Limb (tissue), 2 donors: ENCODE measurements around the gene ATXN7L1.
A peak's percentile ranks its signal among the peaks of the same experiment; 100 is the strongest.
"Not testable (repeated sequence)": the region's sequence is repeated elsewhere in the genome, so short reads cannot be mapped to it uniquely, and the experiment has no call there.

Experiments
- DNase-seq, 2 donors: peaks; one replicate each; pipeline ENCODE4 v3.0.0-alpha.2; 2016; ENCODE audit errors: extremely low spot score in 2 of 2

Gene ATXN7L1

DNA sequence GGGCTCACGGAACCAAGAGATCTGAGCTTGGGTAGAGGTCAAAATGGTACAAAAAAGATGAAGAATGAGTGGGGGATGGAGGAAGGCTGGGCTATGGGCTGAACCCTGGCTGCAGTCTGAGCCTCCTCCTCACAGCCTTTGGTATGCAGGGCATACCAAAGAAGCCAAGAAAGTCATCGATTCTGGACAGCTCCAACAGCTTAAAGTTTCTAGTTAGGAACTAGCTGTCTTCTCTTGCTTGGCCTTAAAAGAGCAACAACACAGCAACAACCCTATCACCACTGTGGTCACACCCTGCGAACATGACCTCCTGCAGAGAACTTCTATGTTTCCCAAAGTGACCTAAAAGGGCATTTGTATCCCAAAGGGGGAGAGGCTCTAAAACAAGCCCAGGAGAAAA is 169.0 kb downstream of the ATXN7L1 start:
- DNase-seq = no peak

DNA sequence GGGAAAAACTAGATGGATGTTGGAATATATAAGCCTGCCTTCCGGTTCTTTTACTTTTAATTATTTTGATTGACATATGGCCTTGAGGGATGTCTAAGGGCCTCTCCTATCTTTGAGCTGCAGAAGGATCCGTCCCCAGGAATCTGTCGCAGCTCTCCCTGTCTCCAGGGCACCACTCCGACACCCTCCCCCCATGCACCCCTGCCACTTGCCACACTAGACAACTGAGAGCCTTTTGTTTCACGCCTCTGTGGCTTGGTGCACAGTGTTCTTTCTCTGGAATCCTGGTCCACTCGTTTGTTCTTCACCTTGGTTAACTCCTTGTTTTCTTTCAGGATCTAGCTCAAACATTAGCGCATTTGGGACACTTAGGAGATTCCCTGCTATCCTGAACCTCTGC is 171.0 kb downstream of the ATXN7L1 start:
- no peak for DNase-seq

DNA sequence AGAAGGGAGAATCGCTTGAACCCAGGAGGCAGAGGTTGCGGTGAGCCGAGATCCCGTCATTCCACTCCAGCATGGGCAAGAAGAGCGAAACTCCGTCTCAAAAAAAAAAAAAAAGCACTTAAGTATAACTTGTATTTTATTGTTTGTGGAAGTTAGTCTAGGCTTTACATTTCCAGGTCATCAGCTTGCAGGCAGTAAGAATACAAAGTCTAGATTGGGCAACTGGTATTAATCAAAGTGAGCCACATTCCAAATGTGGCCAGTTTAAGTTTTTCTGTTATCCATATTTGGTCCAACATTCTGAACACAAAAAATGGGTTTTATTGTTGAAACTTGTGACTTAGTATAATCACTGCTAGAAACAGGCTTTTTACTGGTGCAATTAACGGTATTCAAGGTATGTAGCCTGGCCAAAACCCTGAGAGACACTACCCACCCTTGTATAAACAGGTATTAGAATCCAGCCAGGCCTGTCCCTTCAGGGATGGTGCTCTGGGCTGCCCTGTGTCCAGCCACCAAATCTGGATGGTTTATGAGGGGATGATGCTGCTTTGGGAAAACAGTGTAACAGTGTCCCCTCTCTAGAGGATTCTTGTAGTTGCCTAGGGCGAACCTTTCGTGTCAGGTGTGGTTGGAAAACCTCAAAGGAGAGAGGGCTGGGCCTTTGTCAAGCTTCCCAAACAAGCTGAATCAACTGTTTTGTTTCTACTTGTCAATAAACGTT is 173.0 kb downstream of the ATXN7L1 start:
- DNase-seq = no peak

DNA sequence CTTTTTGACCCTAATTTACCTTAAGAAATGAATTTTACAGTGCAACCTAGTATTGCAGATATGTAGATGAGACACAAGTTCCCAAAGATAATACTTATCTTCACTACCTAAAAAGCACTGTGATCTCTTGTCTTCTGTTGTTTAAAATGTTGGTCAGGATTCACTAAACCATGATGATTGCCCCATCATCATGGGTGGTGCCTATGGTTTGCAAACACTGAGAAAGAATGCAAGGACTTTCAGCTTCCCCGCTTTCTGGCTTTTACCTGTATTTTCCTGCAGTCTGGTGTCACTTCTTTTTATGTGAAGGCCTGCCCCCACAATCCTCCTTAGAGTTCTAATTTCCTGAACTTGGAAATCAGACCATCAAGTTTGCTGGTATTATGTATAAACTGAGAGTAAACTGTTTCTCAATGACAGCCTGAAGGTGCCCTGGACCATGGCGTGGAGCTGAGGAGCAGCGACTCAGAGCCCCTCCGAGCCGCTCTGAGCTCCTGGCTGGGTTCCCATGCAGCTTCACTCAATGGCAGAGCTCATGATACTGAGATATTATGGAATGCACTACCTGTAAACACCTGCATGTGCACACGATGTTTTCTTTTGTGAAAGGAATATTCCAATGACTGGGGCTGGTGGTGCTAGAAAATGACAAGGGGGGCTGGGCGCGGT is 176.7 kb downstream of the ATXN7L1 start:
- no peak for DNase-seq

DNA sequence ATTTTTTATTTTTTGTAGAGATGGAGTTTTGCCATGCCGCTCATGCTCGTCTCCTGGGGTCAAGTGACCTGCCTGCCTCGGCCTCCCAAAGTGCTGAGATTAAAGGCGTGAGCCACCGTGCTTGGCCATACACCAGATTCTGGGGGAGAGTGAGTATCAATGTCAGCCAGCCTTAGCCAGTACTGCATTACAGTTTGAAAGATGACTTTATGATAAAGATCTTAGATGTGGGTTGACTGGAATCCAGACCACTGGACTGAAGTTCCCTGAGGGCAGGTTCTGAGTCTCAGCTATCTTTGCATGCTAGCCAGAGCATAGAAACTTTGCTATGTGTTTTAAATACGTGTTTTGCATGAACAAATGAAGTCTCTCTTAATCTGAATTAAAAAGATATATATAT is 177.9 kb downstream of the ATXN7L1 start:
- DNase-seq = no peak

DNA sequence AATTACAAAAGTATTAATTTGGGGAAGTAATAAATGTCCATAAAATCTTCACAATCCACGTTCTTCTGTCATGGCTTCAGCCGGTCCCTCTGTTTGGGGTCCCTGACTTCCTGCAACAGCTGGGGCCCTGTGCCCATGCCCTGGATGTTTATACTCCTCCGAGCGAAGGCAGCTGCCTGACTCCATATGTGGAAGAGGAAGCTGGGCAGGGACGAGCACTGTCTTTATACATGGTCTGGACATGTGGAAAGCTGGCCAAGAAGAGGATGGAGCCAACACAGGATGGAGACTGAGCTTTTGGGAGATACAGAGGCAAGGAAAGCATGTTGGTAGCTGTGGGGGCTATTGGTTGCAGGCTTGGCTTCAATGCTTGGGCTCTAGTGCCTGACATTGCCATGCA is 178.6 kb downstream of the ATXN7L1 start:
- no peak for DNase-seq

DNA sequence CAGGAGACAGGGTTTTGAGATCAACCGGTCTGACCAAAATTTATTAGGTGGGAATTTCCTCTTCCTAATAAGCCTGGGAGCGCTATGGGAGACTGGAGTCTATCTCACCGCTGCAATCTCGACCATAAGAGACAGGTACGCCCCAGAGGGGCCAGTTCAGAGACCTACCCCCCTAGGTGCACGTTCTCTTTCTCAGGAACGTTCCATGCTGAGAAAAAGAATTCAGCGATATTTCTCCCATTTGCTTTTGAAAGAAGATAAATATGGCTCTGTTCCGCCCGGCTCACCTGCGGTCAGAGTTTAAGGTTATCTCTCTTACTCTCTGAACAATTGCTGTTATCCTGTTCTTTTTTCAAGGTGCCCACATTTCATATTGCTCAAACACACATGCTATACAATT is 179.2 kb downstream of the ATXN7L1 start:
- not testable (repeated sequence) for DNase-seq

DNA sequence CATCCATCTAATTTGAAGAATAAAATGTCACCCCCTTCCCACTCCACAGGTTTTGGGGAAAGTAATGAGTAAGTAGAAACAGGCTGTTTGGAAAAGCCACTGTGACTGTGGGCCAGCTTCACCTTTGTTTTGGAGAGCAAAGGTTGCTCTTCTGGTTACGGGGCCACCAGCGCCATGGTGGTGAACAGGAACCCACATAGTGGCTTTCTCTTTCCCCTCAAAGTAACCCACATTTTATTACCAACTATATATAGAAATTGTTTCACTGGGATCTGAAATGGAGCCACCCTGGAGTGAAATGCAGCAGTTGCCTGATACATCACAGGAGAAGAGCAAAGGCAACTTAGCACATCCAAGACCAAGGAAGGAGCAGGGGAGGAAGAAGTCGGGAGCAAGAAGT is 182.8 kb downstream of the ATXN7L1 start:
- no peak for DNase-seq

DNA sequence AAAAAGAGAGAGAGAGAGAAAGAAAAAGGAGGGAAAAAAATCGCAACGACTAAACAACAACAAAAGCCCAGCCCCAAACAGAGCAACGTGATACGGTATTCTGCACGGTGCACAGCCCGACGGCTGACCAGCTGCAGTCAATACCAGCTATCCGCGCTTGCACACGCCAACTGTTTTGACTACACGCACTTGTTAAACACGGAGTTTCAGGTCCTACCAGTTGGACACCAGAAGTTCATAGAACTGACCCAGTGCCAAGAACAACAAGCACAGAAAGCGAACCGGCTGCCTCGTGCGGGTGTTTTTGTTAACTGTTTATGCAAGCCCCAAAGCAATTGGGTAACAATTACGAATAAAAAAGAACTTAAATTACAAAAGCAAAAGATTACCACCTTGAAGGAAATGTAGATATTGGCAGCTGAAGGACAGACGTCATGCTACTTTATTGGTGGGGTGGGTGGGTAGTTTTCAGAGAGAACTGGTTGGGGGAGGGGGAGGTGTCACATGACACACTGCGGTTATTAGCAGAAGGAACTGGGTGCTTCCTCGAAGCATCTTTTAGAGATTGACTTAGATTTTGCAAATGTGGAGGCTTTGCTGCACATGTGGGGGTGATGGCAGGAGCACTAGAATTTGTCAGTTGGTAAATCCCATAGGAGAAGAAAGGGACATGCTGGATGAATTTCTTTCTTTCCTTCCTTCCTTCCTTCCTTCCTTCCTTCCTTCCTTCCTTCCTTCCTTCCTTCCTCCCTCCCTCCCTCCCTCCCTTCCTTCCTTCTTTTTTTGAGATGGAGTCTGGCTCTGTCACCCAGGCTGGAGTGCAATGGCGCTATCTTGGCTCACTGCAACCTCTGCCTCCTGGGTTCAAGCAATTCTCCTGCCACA is 184.5 kb downstream of the ATXN7L1 start:
- peak; percentile 50 to 61 for DNase-seq

DNA sequence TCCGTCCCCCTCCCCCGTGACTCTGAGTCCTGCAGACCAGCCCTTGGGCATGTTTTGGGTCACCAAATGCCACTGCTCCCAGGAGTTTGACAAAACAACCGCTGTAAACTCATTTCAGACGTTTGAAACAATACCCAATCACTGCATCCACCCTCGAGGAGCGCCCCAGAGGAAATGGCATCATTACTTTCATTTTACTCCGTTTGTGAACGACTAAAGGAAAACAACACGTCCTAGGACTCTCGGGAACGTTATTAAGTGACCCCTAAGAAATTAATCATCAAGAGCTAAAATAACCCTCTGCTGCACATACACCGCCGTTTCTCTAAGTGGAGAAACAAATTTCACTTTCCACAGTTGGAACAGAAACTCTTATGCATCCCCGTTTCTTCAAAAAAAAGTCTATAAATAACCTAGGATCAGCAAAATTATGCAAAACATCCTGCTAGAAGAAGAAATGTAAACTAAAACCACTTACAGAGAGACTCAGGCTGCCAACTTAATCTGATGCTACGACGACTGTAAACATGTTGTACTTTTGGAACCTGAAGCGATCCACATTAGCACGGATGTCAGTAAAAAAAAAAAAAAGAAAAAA is 185.2 kb downstream of the ATXN7L1 start:
- peak in 1 of 2 donors; percentile 18 for DNase-seq

DNA sequence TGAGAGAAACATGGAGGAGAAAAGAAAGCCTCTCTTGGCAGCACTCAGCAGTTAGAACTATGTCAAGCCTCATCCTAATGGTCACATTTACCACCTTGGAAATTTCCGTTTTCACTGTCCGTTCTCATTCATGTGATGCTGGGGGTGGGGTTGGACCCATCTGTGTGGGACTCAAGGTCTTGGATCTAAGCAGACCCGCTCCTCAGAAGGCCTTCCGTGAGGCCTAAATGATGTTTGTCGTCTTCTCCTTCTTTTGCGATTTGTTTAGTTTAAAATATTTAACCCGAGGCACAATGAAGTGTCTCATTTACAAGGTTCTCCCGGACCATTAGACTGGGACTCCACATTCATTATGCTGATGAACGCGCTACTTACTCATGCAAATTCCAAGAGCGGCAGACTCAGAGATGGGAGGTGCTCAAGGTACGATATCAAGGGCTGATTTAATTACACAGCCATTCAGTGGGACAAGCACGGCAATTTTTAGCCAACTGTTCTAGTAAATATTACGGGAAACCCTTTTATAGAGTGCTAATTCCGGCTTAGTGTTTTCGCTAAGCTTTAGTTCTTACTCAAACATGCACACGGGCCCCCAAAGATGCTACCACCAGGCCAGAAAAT is 186.0 kb downstream of the ATXN7L1 start:
- no peak for DNase-seq

DNA sequence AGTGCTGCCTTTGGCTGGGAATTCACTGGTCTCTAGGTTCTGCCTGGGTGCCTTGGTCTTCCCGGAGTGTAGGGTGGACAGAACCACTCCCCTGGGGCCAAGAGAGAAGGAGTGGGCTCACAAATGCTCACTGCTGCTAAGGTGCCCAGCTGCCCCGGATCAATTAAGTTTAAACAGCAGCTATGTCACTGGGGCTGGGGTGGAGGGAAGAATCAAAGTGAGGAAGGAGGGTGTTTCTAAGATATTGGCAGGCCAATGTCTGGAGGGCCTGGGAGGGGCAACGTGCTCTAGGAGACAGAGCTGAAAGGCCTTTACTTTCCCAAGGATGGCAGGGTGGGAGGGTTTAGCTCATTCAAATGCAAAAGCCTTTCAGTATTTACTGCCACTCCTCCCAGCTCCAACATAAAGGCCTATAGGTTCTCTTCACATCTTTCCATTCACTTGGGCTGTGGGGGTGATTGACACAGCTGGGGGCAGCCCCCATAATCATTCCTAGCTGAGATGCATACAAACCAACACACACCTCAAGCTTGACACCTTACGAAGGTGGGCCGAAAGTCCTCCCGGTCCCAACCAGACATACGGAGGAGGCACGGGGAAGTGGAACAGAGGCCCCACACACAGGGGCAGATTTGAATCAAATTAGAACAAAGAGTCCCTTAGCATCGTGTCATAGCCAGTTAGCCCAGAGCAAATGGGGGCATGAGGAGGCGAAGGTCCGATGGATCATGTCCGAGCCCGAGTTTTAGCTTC is 187.2 kb downstream of the ATXN7L1 start:
- no peak for DNase-seq

DNA sequence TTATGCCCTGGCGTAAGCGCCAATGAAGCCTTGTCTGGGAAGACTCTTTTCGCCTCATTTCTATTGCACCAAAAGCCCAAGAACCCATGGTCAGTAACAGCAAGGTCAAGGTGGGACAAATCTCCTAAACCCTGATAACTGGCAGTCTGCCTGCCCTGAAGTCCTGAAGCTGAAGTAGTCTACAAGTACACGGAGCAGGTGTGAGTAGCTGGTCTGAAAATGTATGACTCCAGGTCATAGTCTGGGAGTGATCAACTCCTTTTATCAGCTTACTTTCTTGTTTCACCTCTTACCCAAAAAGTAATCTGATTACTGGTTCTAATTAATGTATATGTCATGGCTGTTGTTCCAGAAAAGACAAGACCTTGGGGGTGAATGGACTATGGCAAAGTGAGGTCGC is 187.8 kb downstream of the ATXN7L1 start:
- DNase-seq = no peak

DNA sequence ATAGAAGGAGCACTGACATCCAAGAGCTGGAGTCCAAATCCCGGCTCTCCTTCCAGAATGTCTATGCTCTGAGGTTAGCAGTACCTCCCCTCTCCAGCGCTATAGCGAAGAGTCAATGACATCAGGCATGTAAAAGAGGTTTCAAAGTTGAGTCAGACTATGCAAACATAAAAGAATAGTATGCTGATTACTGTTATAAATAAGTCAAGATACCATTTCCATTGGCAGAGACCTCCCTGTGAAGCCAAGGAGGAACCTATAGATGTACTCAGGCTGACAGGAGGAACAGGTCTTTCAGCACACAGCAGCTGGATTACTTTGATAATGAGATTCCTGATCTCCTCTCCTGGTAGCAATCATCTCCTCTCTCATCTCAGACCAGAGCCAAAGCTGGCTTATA is 191.2 kb downstream of the ATXN7L1 start:
- DNase-seq = no peak

DNA sequence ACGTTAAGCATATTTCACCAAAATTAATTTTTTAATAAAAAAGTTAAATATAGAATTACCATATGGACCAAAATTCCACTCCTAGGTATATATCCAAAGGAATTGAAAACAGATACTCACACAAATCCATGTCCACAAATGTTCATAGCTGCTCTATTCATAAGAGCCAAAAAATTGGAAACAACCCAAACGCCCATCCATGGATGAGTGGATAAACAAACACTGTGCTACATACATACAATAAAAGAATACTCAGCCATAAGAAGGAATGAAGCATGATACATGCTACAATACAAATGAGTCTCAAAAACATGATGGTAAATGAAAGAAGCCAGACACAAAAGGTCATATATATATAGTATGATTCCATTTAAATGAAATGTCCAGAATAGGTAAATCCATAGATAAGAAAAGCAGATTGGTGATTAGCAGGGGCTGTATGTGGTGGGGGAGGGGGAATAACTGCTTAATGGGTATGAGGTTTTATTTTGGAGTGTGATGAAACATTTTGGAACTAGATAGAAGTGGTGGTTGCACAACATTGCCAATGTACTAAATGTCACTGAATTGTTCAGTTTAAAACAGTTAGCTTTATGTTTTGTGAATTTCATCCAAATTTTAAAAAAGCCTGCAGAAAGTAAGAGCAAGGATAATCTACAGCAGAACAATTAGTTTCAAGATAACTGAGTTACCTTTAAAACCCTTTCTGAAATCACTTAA is 193.9 kb downstream of the ATXN7L1 start:
- no peak for DNase-seq

DNA sequence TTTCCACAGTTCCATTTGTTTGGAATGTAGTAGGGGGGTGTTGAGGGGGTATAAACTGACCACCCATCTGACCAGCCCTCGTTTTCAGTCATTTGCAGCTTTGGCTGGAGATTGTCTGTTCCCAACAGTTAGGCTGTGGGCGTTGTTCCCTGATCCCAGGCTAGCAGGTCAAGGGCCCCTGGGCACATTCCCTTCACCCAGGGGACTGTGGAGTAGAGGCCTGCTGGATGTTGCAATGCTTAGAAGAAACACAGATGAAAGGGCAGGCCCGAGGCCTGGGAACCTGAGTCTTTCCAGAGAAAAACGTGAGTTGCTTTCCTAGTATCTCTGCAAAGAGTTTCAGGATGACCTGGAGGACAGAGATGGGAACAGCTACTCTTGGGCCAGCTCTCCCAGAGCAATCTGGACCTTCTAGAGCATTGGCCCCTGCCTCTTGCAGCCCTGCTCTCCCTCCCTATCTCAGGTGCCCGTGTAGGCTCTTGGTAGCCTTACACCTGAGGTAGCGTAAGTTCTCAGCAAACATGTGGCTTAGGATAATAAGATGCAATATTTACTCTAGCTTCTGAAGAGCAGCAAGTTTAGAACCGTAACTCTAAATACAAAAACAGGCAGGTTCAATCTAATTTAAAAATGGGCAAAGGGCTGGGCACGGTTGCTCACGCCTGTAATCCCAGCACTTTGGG is 195.8 kb downstream of the ATXN7L1 start:
- no peak for DNase-seq

DNA sequence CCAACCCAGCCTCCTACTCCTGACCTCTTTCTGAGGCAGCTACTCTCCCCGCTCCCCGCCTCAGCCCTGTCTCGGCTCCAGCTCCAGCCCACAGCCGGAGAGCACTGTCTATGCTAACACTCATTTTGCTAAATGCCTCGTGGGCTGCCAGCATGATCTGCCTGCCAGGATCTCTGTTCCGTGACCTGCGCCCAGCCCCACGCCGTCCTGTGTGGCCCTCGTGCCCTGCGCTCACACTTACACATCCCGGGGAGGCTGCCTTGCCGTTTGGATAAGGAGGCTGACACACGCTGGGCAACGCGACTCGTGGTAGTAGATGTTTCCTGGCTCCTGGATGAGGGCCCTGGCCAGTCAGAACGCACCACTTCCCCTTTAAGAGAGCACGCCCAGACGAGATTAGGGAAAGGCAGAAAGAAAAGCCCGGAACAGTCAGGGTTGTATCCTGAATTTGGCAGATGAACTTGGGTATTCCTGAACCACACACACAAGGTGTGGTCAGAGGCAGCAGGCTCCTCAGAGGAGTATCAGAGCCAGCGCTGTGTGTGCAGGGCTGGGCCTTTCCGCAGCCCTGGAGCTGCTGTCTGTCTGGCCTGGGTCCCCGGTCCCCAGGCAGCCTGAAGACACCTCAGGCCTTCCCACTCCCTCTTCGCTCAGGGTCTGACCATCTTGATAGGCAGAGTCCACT is 197.4 kb downstream of the ATXN7L1 start:
- no peak for DNase-seq

DNA sequence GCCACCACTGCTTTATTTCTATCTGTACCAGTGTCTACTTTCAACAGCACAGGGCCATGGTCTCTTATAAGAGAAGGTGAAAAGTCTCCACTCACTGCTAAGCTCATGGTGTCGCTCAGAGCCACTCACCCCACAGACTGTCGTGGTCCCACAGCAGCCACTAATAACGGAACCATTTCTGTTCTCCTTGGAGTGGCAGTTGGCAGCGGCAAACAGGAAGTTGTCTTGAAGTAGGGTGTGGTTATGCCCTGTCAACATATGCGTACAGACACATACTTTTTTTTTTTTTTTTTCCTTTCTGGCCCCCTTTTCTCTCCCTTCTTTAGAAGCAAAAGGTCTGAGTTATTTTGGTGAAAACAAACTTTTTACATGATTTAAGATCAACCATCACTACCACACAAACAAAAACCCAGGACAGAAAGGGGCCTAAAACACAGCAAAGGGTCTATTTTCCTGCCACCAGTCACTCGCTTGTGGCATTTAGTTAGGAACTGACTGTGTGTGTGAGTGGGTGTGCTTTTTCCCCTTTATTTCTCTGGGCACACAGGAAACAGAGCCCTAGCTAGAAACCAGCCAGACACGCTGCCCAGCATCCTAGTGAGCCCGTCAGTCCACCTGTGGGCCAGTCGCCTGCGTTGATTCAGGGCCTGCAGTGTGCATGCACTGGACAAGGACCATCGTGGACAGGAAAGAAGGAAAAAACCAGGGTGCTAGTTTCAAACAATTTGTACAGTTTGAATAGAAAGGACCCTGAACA is 198.4 kb downstream of the ATXN7L1 start:
- no peak for DNase-seq
